ENCODE measurements around the gene MRPS5.
A peak's percentile ranks its signal among the peaks of the same experiment; 100 is the strongest.
"Not testable (repeated sequence)": the region's sequence is repeated elsewhere in the genome, so short reads cannot be mapped to it uniquely, and the experiment has no call there.

MRPS5 gene

GRCh38 chr2:95121407-95122196, at the start of gene MRPS5:
TSS of gene MRPS5 (minus strand) at chr2:95121808. CDS start at chr2:95121791, 17 bp downstream.
- DNase-seq: peak; percentile 3

DNA sequence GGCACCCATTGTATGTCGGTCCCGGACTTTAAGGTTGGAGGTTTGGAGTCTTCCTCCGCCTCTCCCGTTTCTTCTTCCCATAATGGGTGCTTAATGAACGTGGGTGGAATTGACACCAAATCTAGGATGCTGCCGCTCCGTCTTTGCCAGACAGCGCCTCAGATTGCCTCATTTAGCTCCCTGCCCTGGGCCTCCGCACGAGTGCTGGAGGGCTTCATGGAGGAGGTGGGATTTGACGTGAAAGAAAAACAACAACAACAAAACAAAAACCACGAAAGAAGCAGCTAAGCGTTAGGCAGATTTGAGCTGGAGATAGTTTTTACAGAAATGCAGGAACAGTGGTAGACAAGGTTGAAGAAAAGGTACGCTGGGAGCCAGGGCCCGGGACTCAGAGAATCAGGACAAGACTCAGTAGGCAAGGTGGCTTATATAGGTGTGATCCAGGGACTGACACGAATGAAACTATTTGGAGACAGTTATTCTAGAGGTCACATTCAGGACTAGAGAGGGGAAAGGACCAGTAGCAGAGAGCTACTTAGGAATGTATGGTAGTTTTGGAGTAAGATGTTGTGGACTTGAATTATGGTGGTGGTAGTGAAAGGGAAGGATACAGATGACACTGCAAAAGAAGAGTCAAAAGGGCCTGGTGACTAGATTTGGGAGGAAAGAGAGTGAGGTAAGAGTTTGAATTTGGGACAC, 44.6 kb upstream of the MRPS5 start:
- DNase-seq: no peak

- peak; percentile 79 for DNase-seq
Measured at GRCh38 chr2:95165371-95166064, 43.9 kb upstream of the MRPS5 start, which contains the start of gene ZNF2. TSS of gene ZNF2 (plus strand) at chr2:95165809. CDS start at chr2:95176227, 10,418 bp downstream.

GRCh38 chr2:95165030-95165370, 43.4 kb upstream of the MRPS5 start:
- DNase-seq: no peak

DNA sequence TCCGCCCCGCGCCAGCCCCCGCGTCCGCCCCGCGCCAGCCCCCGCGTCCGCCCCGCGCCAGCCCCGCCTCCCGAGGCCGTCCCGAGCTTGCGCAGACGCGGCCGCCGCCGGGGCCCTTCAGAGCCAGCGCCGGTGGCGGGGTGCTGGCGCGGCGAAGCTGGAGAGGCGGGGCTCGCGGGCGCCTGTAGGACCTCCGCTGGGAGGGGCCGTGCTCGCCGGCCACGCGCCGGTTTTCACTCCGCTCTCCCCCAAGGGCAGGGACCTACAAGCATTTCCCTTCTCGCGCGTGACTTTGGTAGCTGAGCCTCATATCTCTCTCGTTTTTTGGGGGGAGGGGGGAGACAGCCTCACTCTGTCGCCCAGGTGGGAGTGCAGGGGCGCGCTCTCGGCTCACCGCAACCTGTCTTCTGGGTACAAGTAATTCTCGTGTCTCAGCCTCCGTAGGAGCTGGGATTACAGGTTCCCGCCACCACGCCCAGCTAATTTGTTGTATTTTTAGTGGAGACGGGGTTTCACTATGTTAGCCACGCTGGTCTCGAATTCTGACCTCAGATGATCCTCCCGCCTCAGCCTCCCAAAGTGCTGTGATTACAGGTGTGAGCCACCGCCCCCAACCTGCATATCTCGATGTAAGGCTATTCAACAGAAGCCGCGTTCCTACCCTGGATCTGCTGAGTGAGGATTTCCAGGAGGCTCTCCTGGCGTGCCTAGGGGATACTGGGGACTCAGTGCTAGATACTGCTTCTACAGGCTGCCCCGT, 38.3 kb upstream of the MRPS5 start, which contains the start of gene ZNF514:
ZNF514 (minus strand) TSS at position 159 of the 760 bp plus-strand sequence. CDS start 6,595 bp downstream, outside the sequence.
- DNase-seq: no peak

GRCh38 chr2:95158891-95159619, 37.4 kb upstream of the MRPS5 start:
- no peak for DNase-seq

DNA sequence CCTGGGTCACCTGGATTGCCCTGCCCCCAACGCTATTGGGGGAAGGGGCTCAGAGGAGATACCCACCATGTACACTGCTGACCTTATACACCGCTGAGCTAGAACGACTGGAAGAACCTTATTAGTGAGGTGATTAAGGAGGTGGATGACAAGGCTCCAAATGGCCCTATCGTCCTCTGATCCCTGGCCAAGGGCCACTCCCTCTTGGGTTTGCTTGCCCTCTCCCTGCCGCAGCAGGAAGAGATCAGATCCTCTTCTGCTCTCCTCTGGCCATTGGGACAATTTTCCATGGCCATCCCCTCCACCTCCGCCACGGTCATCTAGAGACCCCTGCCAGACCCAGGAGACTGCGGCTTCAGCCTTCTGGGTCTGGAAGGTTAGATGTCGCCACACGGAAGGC, 36.8 kb upstream of the MRPS5 start:
- no peak for DNase-seq

- DNase-seq: no peak
Measured at GRCh38 chr2:95149397-95149984, 27.9 kb upstream of the MRPS5 start.

GRCh38 chr2:95143838-95144237, 22.2 kb upstream of the MRPS5 start:
- no peak for DNase-seq

DNA sequence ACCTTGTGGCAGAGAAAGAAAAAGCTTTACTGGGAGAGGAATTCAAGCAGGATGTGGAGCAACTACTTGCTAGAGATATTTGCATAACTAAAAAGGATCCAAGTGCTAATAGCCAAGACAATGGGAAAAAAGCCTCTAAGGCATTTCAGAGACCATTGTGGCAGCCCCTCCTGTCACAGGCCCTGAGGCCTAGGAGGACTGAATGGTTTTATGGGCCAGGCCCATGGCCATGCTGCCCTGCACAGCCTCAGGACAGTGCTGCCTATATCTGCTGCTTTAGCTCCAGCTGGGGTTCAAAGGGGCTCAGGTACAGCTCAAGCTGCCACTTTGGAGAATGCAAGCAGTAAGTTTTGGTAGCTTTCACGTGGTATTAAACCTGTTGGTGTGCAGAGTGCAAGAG, 17.1 kb upstream of the MRPS5 start:
- no peak for DNase-seq

GRCh38 chr2:95122197-95122551, 566 bp upstream of the MRPS5 start:
- DNase-seq: no peak

DNA sequence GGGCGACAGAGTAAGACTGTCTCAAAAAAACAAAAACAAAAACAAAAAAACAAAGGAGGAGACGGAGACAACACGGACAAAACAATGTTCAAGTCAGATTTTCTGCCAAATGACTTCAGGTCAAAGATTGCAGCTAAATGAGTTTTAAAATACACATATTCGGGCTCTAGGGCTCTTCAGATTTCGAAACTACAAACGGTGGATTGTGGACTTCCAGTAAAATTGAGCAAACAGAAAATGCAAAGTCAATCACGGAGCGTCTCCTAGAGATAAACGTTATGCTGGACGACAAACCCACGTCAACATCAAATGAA, 558 bp downstream of the MRPS5 start:
- no peak for DNase-seq

- no peak for DNase-seq
Measured at GRCh38 chr2:95115418-95115817, 6.2 kb downstream of the MRPS5 start.

DNA sequence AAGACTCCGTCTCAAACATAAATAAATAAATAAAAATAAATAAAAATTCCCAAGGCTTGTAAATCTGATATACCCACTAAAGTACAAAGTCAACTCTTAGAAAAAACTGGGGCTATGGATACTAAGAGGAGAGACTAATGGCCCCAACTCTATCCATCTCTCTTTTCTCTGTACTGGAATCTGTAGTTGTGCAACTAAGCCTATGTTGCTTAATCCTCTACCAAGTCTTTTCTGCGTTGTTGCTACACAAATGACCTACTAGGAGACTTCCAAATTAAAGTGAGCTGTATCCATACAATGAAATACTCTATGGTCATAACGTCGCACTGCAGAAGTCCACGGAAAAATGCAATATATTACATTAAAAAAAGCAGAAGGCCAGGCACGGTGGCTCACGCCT, 8.1 kb downstream of the MRPS5 start:
- DNase-seq: no peak

- no peak for DNase-seq
Measured at GRCh38 chr2:95110395-95110794, 11.2 kb downstream of the MRPS5 start.

DNA sequence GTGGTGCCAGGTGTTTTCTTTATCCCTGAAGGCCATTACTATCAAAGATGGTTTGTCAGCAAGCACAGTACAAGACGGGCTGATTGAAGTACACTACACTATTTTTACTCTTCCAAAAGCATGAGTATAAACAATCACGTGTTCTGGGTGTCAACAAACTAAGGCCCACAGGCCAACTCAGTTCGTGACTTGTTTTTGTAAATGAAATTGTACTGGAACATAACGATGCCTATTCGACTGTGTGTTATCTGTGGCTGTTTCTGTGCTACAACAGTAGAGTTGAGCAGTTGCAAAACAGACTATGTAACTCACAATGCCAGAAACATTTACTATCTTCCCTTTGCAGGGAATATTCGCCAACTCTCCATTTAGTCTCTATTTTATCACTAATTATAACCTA, 12.3 kb downstream of the MRPS5 start:
- no peak for DNase-seq

GRCh38 chr2:95106081-95106480, 15.5 kb downstream of the MRPS5 start:
- no peak for DNase-seq

- no peak for DNase-seq
Measured at GRCh38 chr2:95104606-95105005, 17.0 kb downstream of the MRPS5 start.

DNA sequence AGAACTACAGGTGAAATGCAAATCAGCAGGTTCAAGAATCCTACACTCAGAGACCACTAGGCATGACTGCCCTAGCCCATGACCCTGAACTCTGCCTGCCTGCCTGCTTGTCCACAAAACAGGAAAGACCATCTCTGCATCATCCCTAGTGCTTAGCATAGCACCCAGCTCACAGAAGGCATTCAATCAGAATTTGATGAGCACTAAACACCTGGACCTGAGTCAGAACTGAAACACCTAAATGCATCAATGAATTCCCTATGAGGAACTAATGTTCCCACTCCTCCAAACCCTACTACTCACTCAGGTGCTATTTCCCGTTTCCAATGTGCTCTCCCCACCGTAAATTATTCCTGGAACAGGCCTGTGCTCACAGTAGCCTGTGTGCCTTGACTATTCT, 21.7 kb downstream of the MRPS5 start:
- DNase-seq: no peak

GRCh38 chr2:95098273-95098672, 23.3 kb downstream of the MRPS5 start:
- DNase-seq: not testable (repeated sequence)

DNA sequence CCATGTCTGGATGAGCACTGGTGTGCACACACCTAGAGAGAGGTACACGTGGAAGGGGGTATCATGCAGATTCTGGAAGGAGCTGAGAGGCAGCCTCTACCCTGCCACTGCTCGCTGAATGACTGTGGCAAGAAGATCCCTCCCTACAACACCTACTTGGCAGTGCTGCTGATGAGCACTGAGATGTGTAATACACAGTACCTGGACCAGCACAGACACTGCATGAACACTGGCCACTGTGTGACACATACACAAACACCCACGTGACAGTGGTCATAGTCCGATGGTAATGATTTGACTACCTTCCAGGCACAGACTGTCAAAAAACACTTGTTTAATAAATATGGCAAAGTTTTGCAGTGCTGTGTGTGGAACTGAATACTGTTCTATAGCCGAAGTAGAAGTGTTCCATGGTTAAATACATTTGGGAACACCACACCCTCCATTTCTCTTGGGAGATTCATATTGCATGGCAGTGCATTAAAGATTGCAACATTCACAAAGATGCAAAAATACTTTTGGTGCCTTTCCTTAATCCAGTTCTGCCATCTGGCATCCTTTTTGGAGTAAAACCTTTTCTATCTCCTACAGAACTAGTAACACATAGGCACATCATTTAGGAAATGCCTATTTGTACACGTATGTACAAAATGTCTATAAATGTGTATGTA, 29.6 kb downstream of the MRPS5 start:
- DNase-seq: no peak

DNA sequence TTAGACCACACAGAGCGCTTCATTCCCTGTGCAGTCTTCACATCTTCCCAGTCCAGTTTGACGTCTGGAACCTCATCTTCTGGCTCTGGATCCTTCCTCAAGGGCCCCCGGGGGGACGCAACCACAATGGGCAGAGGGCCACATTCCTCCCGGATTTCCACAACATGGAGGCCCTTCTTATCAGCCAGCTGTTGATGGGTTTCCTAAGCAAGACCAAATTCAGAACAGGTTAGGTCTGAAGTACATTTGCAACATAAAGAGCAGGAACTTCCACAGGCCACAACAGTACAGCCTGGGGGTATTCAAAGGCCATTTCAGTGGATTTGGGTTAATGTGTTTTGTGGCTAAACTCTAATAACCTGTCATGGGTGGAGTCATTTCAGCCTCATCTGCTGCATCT, 34.2 kb downstream of the MRPS5 start:
- DNase-seq: no peak
